ENCODE measurements around the gene PTPRR.

PTPRR gene

GRCh38 chr12:70929029-70929428, 8.5 kb upstream of the PTPRR start:
- no peak for DNase-seq (ENCODE audit: low read depth)
- TF ChIP-seq CTCF (IDR thresholded peaks at IDR 0.05; ENCODE audit: low read length, missing control alignments) = no peak
- H3K4me3 ChIP-seq (replicated peaks; ENCODE audit: low read depth, low read length) = no peak overlapping the region

GRCh38 chr12:70928071-70928470, 7.5 kb upstream of the PTPRR start:
- TF ChIP-seq CTCF (IDR thresholded peaks at IDR 0.05; ENCODE audit: low read length, missing control alignments) = no peak
- DNase-seq (ENCODE audit: low read depth) = no peak
- no peak overlapping the region for H3K4me3 ChIP-seq (replicated peaks; ENCODE audit: low read depth, low read length)

- H3K4me3 ChIP-seq (replicated peaks; ENCODE audit: low read depth, low read length) = no peak overlapping the region
- TF ChIP-seq CTCF (IDR thresholded peaks at IDR 0.05; ENCODE audit: low read length, missing control alignments) = no peak
- no peak for DNase-seq (ENCODE audit: low read depth)
Measured at GRCh38 chr12:70927356-70927755, 6.8 kb upstream of the PTPRR start.

GRCh38 chr12:70925539-70925938, 5.0 kb upstream of the PTPRR start:
- H3K4me3 ChIP-seq (replicated peaks; ENCODE audit: low read depth, low read length) = no peak overlapping the region
- no peak for DNase-seq (ENCODE audit: low read depth)
- TF ChIP-seq CTCF (IDR thresholded peaks at IDR 0.05; ENCODE audit: low read length, missing control alignments) = no peak

- DNase-seq (ENCODE audit: low read depth) = no peak
- no peak for TF ChIP-seq CTCF (IDR thresholded peaks at IDR 0.05; ENCODE audit: low read length, missing control alignments)
- H3K4me3 ChIP-seq (replicated peaks; ENCODE audit: low read depth, low read length) = no peak overlapping the region
Measured at GRCh38 chr12:70920891-70921290, 353 bp upstream of the PTPRR start.

GRCh38 chr12:70919597-70920035, 922 bp downstream of the PTPRR start:
- peak; percentile 34 for DNase-seq (ENCODE audit: low read depth)
- no peak overlapping the region for H3K4me3 ChIP-seq (replicated peaks; ENCODE audit: low read depth, low read length)
- TF ChIP-seq CTCF (IDR thresholded peaks at IDR 0.05; ENCODE audit: low read length, missing control alignments) = no peak

GRCh38 chr12:70919176-70919575, 1.4 kb downstream of the PTPRR start:
- no peak for DNase-seq (ENCODE audit: low read depth)
- TF ChIP-seq CTCF (IDR thresholded peaks at IDR 0.05; ENCODE audit: low read length, missing control alignments) = no peak
- no peak overlapping the region for H3K4me3 ChIP-seq (replicated peaks; ENCODE audit: low read depth, low read length)

All from fibroblast of pulmonary artery (primary cell).